Activated CD4-positive, alpha-beta T cell treated with anti-CD3 and anti-CD28 coated beads, Interleukin-10, Interleukin-2, amounts not matched to agents 100 ng/mL and 50 ng/mL, durations not matched to agents 16 hours and 8 hours (primary cell): ENCODE data around the gene VWCE.
"Not testable (repeated sequence)": the region's sequence is repeated elsewhere in the genome, so short reads cannot be mapped to it uniquely, and the experiment has no call there.

Experiments used
- DNase-seq: peaks from one replicate; pipeline ENCODE4 v3.0.0-alpha.2; 2020

VWCE gene

GRCh38 chr11:61250796-61251765, 44.0 kb downstream of the VWCE start:
- DNase-seq, result not testable (repeated sequence)

GRCh38 chr11:61249201-61249600, 45.9 kb downstream of the VWCE start:
- not testable (repeated sequence) for DNase-seq

- not testable (repeated sequence) for DNase-seq
Observed at GRCh38 chr11:61248071-61248470, 47.0 kb downstream of the VWCE start.

GRCh38 chr11:61245284-61245964, 49.7 kb downstream of the VWCE start:
- DNase-seq, result not testable (repeated sequence)

- not testable (repeated sequence) for DNase-seq
Observed at GRCh38 chr11:61241526-61241925, 53.6 kb downstream of the VWCE start.

GRCh38 chr11:61240875-61241274, 54.2 kb downstream of the VWCE start, which contains the start of gene PGA5:
Gene PGA5, plus strand, starts transcription at chr11:61241175. Its CDS starts 52 bp downstream, at chr11:61241227.
- DNase-seq, result not testable (repeated sequence)

GRCh38 chr11:61240288-61240687, 54.8 kb downstream of the VWCE start:
- not testable (repeated sequence) for DNase-seq

GRCh38 chr11:61237130-61237529, 58.0 kb downstream of the VWCE start:
- DNase-seq, result not testable (repeated sequence)

GRCh38 chr11:61232548-61233145, 62.5 kb downstream of the VWCE start:
- not testable (repeated sequence) for DNase-seq

GRCh38 chr11:61231585-61231984, 63.5 kb downstream of the VWCE start:
- DNase-seq, result not testable (repeated sequence)

- not testable (repeated sequence) for DNase-seq
Observed at GRCh38 chr11:61231033-61231432, 64.1 kb downstream of the VWCE start.

- DNase-seq, result not testable (repeated sequence)
Observed at GRCh38 chr11:61229458-61229857, 65.7 kb downstream of the VWCE start.

GRCh38 chr11:61226457-61227137, 68.5 kb downstream of the VWCE start:
- DNase-seq, result not testable (repeated sequence)

GRCh38 chr11:61222692-61223091, 72.4 kb downstream of the VWCE start:
- not testable (repeated sequence) for DNase-seq

- not testable (repeated sequence) for DNase-seq
Observed at GRCh38 chr11:61222047-61222446, 73.1 kb downstream of the VWCE start, which contains the start of gene PGA4. Gene PGA4, plus strand, starts transcription at chr11:61222347. Its CDS starts 54 bp downstream, at chr11:61222401.

- DNase-seq, result not testable (repeated sequence)
Observed at GRCh38 chr11:61219016-61219415, 76.1 kb downstream of the VWCE start.

- not testable (repeated sequence) for DNase-seq
Observed at GRCh38 chr11:61218306-61218705, 76.8 kb downstream of the VWCE start.

GRCh38 chr11:61213711-61214324, 81.3 kb downstream of the VWCE start:
- not testable (repeated sequence) for DNase-seq

GRCh38 chr11:61212202-61212601, 82.9 kb downstream of the VWCE start:
- not testable (repeated sequence) for DNase-seq

GRCh38 chr11:61211327-61211952, 83.7 kb downstream of the VWCE start:
- DNase-seq, result not testable (repeated sequence)

GRCh38 chr11:61210629-61211028, 84.5 kb downstream of the VWCE start:
- DNase-seq, result not testable (repeated sequence)
